Left lung (tissue), 10 donors: ENCODE results near the gene PPFIBP2. TPM values are rescaled to one million over a fixed set of nuclear protein-coding genes. Genes with fewer than 3 reads are reported as not detected.

Experiments
- ATAC-seq: fragments of 200-7000 bp; cut with Tn5 transposase; one replicate; pipeline ENCODE4 v1.9.1; 2020; ENCODE audit warnings: moderate library complexity
- DNase-seq, 4 donors: peaks; one replicate each; pipeline ENCODE4 v3.0.0-alpha.2; 2013 to 2020
- H3K27ac ChIP-seq, 2 donors: fragments of 200-600 bp; sonication (generic) in 1 of 2; one replicate each; pipeline versions ENCODE4 v1.5.0 to v1.8.0; 2020 to 2021
- H3K27me3 ChIP-seq, 2 donors: fragments of 200-600 bp; sonication (generic) in 1 of 2; one replicate each; pipeline versions ENCODE4 v1.5.0 to v1.8.0; 2020 to 2021
- H3K36me3 ChIP-seq, 2 donors: fragments of 200-600 bp; sonication (generic) in 1 of 2; one replicate each; pipeline versions ENCODE4 v1.5.0 to v1.8.0; 2020 to 2021
- H3K4me1 ChIP-seq, 2 donors: fragments of 200-600 bp; one replicate each; pipeline ENCODE4 v1.8.0; 2021
- H3K4me3 ChIP-seq, 2 donors: fragments of 200-600 bp; sonication (generic) in 1 of 2; one replicate each; pipeline versions ENCODE4 v1.5.0 to v1.8.0; 2020 to 2021; ENCODE audit warnings: mild to moderate bottlenecking in 1 of 2
- H3K9me3 ChIP-seq, 2 donors: fragments of 200-600 bp; sonication (generic) in 1 of 2; one replicate each; pipeline versions ENCODE4 v1.5.0 to v1.8.0; 2020 to 2021
- CTCF ChIP-seq, 2 donors: fragments of 200-600 bp; sonication (generic) in 1 of 2; IDR thresholded peaks; one replicate each; pipeline versions ENCODE4 v1.5.0 to v1.8.0; 2021; ENCODE audit warnings: antibody characterized with exemption in 2 of 2
- intact Hi-C, 2 donors: fragments of 100-400 bp; cut with DNase I; formaldehyde crosslinking; loops; one replicate each; pipeline versions ENCODE4 v1.11.2 to v1.14.2; 2022
- polyA plus RNA-seq, 6 donors: library from polyadenylated mRNA; unstranded; fragments of 120-200 nt; gene quantifications; one replicate each; pipeline ENCODE4 v1.2.1, GENCODE V29; 2013; ENCODE audit not compliant: insufficient read length in 6 of 6
- total RNA-seq, 2 donors: library from RNA; stranded (reverse); fragmentation: NEBNext Ultra II Directional; extraction: Animal tissue kit (Norgen Biotek cat#: 25700); gene quantifications; one replicate each; pipeline ENCODE4 v1.2.1, GENCODE V29; 2021
- donor health status: DM: no; HTN: yes; CAD: no.
- donor health status: DM: no; HTN: no; CAD: no.

The PPFIBP2 gene
- total and polyA plus RNA-seq, 8 donors = 18.7 to 48.7 (median 37.3) TPM

GRCh38 chr11:7628660-7629059 is 114.9 kb downstream of the PPFIBP2 start:
- DNase-seq = no peak
- TF ChIP-seq CTCF (IDR thresholded peaks at IDR 0.05) = no peak
- H3K27me3 ChIP-seq = no peaks in the 10 kb centered on the region
- intact Hi-C loops = no loop called here
- ATAC-seq = no peak
- H3K4me3 ChIP-seq = no peak overlapping the region
- H3K27ac ChIP-seq = no peak overlapping the region
- H3K9me3 ChIP-seq = no peaks in the 10 kb centered on the region
- peaks cover 0 to 60% of the 10 kb centered on the region in 2 donors for H3K36me3 ChIP-seq
- H3K4me1 ChIP-seq = no peaks in the 10 kb centered on the region

- intact Hi-C loops = no loop called here
Observed at GRCh38 chr11:7630002-7630401, 116.2 kb downstream of the PPFIBP2 start.

GRCh38 chr11:7632211-7632610 is 118.4 kb downstream of the PPFIBP2 start:
- no peak for ATAC-seq
- Histone ChIP-seq H3K4me1 (no peaks in the 10 kb centered on the region), H3K27me3 (no peaks in the 10 kb centered on the region), H3K9me3 (no peaks in the 10 kb centered on the region), H3K36me3 (peaks cover 0 to 73% of the 10 kb centered on the region in 2 donors), H3K4me3 (no peak overlapping the region), H3K27ac (no peak overlapping the region)
- intact Hi-C loops = no loop called here
- no peak for TF ChIP-seq CTCF (IDR thresholded peaks at IDR 0.05)
- DNase-seq = no peak

More at GRCh38 chr11:7630002-7630401, 116.2 kb downstream of the PPFIBP2 start:
- no peak overlapping the region for H3K4me3 ChIP-seq
- ATAC-seq = no peak
- H3K36me3 ChIP-seq = peaks cover 0 to 68% of the 10 kb centered on the region in 2 donors
- TF ChIP-seq CTCF (IDR thresholded peaks at IDR 0.05) = no peak
- DNase-seq = no peak
- H3K9me3 ChIP-seq = no peaks in the 10 kb centered on the region
- no peak overlapping the region for H3K27ac ChIP-seq
- no peaks in the 10 kb centered on the region for H3K4me1 ChIP-seq
- no peaks in the 10 kb centered on the region for H3K27me3 ChIP-seq

- ATAC-seq = no peak
- H3K9me3 ChIP-seq = no peaks in the 10 kb centered on the region
- peaks cover 0 to 57% of the 10 kb centered on the region in 2 donors for H3K36me3 ChIP-seq
- DNase-seq = no peak
- H3K27ac ChIP-seq = no peak overlapping the region
- TF ChIP-seq CTCF (IDR thresholded peaks at IDR 0.05) = no peak
- no peaks in the 10 kb centered on the region for H3K27me3 ChIP-seq
- H3K4me1 ChIP-seq = peaks cover 0 to 7% of the 10 kb centered on the region in 2 donors
- intact Hi-C loops = no loop called here
- no peak overlapping the region for H3K4me3 ChIP-seq
Observed at GRCh38 chr11:7635137-7635536, 121.3 kb downstream of the PPFIBP2 start.

GRCh38 chr11:7635708-7636107 is 121.9 kb downstream of the PPFIBP2 start:
- no peak for ATAC-seq
- peaks cover 0 to 7% of the 10 kb centered on the region in 2 donors for H3K4me1 ChIP-seq
- no peak for DNase-seq
- H3K9me3 ChIP-seq = no peaks in the 10 kb centered on the region
- no peaks in the 10 kb centered on the region for H3K27me3 ChIP-seq
- H3K27ac ChIP-seq = no peak overlapping the region
- H3K36me3 ChIP-seq = peaks cover 0 to 57% of the 10 kb centered on the region in 2 donors
- intact Hi-C loops = no loop called here
- TF ChIP-seq CTCF (IDR thresholded peaks at IDR 0.05) = no peak
- no peak overlapping the region for H3K4me3 ChIP-seq
